ENCODE results near the gene TIAM2. TPM values are rescaled to one million over a fixed set of nuclear protein-coding genes. Genes with fewer than 3 reads are reported as not detected.
"Not testable (repeated sequence)": the region's sequence is repeated elsewhere in the genome, so short reads cannot be mapped to it uniquely, and the experiment has no call there.

The TIAM2 gene
- total RNA-seq, 2 experiments from 2014 or later: 4.4 to 5.3 TPM

GRCh38 chr6:155224618-155225017, 229.5 kb downstream of the TIAM2 start:
- Histone ChIP-seq H3K27me3 (ENCODE audit: control insufficient read depth in 1 of 2, insufficient read depth in 2 of 2, low read length in 2 of 2) (no peaks in the 10 kb centered on the region), H3K27ac (ENCODE audit: low read depth in 1 of 2, low read length in 2 of 2) (no peak overlapping the region), H3K36me3 (ENCODE audit: insufficient read depth, low read length) (no peaks in the 10 kb centered on the region), H3K9me3 (ENCODE audit: control insufficient read depth in 1 of 2, insufficient read depth in 1 of 2, low read length in 2 of 2) (peaks cover 0 to 3% of the 10 kb centered on the region in 2 experiments), H3K4me3 (ENCODE audit: low read length) (no peak overlapping the region), H3K4me1 (ENCODE audit: insufficient read depth, low read length) (peaks cover 13% of the 10 kb centered on the region)
- Mint-ChIP-seq H3K4me1 (ENCODE audit: low read depth) (peaks cover 6% of the 10 kb centered on the region), H3K4me3 (no peak overlapping the region), H3K9me3 (no peaks in the 10 kb centered on the region), H3K36me3 (ENCODE audit: low read depth) (no peaks in the 10 kb centered on the region), H3K27me3 (no peaks in the 10 kb centered on the region), H3K27ac (no peak overlapping the region)
- CTCF ChIA-PET: no interaction called here
- intact Hi-C loops (cut with DNase I, micrococcal nuclease): no loop called here
- no peak for DNase-seq
- no peak for TF ChIP-seq CTCF (IDR thresholded peaks at IDR 0.05)
- no peak for ATAC-seq (ENCODE audit: poor library complexity)
- POLR2A ChIA-PET: no interaction called here

- ATAC-seq (ENCODE audit: poor library complexity): no peak
- Mint-ChIP-seq H3K27me3 (no peaks in the 10 kb centered on the region), H3K27ac (no peak overlapping the region), H3K9me3 (no peaks in the 10 kb centered on the region), H3K4me1 (ENCODE audit: low read depth) (peaks cover 6% of the 10 kb centered on the region), H3K36me3 (ENCODE audit: low read depth) (no peaks in the 10 kb centered on the region), H3K4me3 (no peak overlapping the region)
- H3K27me3 ChIP-seq (ENCODE audit: control insufficient read depth in 1 of 2, insufficient read depth in 2 of 2, low read length in 2 of 2): no peaks in the 10 kb centered on the region
- intact Hi-C loops (cut with DNase I, micrococcal nuclease): no loop called here
- peaks cover 0 to 7% of the 10 kb centered on the region in 2 experiments for H3K9me3 ChIP-seq (ENCODE audit: control insufficient read depth in 1 of 2, insufficient read depth in 1 of 2, low read length in 2 of 2)
- POLR2A ChIA-PET: no interaction called here
- H3K4me3 ChIP-seq (ENCODE audit: low read length): no peak overlapping the region
- H3K4me1 ChIP-seq (ENCODE audit: insufficient read depth, low read length): peaks cover 13% of the 10 kb centered on the region
- no peak for DNase-seq
- H3K36me3 ChIP-seq (ENCODE audit: insufficient read depth, low read length): no peaks in the 10 kb centered on the region
- CTCF ChIA-PET: no interaction called here
- H3K27ac ChIP-seq (ENCODE audit: low read depth in 1 of 2, low read length in 2 of 2): no peak overlapping the region
- TF ChIP-seq CTCF (IDR thresholded peaks at IDR 0.05): no peak
Measured at GRCh38 chr6:155227046-155227445, 231.9 kb downstream of the TIAM2 start.

- H3K9me3 ChIP-seq (ENCODE audit: control insufficient read depth in 1 of 2, insufficient read depth in 1 of 2, low read length in 2 of 2): peaks cover 0 to 7% of the 10 kb centered on the region in 2 experiments
- Mint-ChIP-seq H3K27ac (no peak overlapping the region), H3K9me3 (no peaks in the 10 kb centered on the region), H3K27me3 (no peaks in the 10 kb centered on the region), H3K4me1 (ENCODE audit: low read depth) (peaks cover 6% of the 10 kb centered on the region), H3K36me3 (ENCODE audit: low read depth) (no peaks in the 10 kb centered on the region), H3K4me3 (no peak overlapping the region)
- no peak overlapping the region for H3K27ac ChIP-seq (ENCODE audit: low read depth in 1 of 2, low read length in 2 of 2)
- ChIA-PET POLR2A (no interaction called here), CTCF (no interaction called here)
- no peak overlapping the region for H3K4me3 ChIP-seq (ENCODE audit: low read length)
- intact Hi-C loops (cut with DNase I, micrococcal nuclease): no loop called here
- no peaks in the 10 kb centered on the region for H3K36me3 ChIP-seq (ENCODE audit: insufficient read depth, low read length)
- no peaks in the 10 kb centered on the region for H3K27me3 ChIP-seq (ENCODE audit: control insufficient read depth in 1 of 2, insufficient read depth in 2 of 2, low read length in 2 of 2)
- no peak for TF ChIP-seq CTCF (IDR thresholded peaks at IDR 0.05)
- ATAC-seq (ENCODE audit: poor library complexity): no peak
- no peak for DNase-seq
- H3K4me1 ChIP-seq (ENCODE audit: insufficient read depth, low read length): peaks cover 12% of the 10 kb centered on the region
Measured at GRCh38 chr6:155228546-155229166, 233.5 kb downstream of the TIAM2 start.

GRCh38 chr6:155230975-155231374, 235.9 kb downstream of the TIAM2 start:
- ATAC-seq (ENCODE audit: poor library complexity); H3K27me3 Mint-ChIP-seq; H3K27ac Mint-ChIP-seq; H3K27ac ChIP-seq (ENCODE audit: low read depth in 1 of 2, low read length in 2 of 2); H3K4me3 ChIP-seq (ENCODE audit: low read length); CTCF ChIA-PET; H3K36me3 ChIP-seq (ENCODE audit: insufficient read depth, low read length); H3K9me3 ChIP-seq (ENCODE audit: control insufficient read depth in 1 of 2, insufficient read depth in 1 of 2, low read length in 2 of 2); H3K4me3 Mint-ChIP-seq; H3K4me1 Mint-ChIP-seq (ENCODE audit: low read depth); DNase-seq; H3K36me3 Mint-ChIP-seq (ENCODE audit: low read depth); intact Hi-C loops (cut with DNase I, micrococcal nuclease); POLR2A ChIA-PET; H3K4me1 ChIP-seq (ENCODE audit: insufficient read depth, low read length); H3K27me3 ChIP-seq (ENCODE audit: control insufficient read depth in 1 of 2, insufficient read depth in 2 of 2, low read length in 2 of 2); H3K9me3 Mint-ChIP-seq: not testable (repeated sequence)

Measured in CD4-positive, alpha-beta T cell (primary cell).